ENCODE measurements around the gene TPM1. TPM values are rescaled to one million over a fixed set of nuclear protein-coding genes. Genes with fewer than 3 reads are reported as not detected.

Gene TPM1
- total and polyA plus RNA-seq, 9 of the 15 experiments (the other 6 are each of a cell fraction or from before 2014, with no cell fraction given): 8.1 to 53.9 (median 43.1) TPM

DNA sequence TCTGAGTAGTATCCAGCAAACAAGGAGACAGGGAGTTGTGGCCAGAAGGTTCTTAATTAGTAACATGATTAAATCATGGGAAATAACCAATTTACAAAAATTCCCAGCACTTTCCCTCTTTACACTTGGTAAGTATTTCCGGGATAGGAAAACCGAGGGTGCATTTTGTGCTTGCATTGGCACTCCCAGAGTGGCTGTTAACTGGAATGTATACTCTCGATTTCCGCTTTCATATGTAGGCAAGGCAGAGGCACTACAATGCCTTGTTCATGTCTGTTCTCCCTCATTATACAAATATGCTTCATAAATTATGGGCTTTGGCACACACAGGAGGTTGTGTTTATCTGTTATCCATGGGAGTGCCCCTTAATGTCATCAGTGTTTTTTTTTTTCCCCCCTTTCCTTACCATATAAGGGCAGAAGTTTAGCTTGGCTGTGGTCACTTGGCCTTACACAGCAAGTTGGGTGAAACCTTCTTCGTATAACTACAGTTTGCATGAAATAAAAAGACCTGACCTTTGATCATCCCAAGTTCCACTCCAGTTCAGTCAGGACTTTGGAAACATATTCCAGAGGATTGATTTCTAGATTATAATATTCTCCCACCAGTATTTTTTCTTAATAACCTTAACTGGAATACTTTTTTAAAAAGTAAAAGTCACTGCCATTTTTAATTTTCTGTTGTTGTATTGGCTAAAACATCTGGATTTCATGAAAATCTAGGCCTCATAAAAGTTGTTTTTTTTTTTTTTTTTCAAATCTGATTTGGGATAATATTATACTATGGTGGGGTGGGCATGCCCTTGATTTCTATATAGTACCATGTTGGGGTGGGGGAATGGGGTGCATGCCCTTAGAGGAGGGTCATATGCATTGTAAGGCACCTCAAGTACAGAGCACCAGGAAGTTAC, 8.9 kb downstream of the TPM1 start (continued):
- TF ChIP-seq PRDM10 (IDR thresholded peaks at IDR 0.05; ENCODE audit: partially characterized antibody) (peak; percentile 34), TFAM (CRISPR knock-in tag; conservative IDR thresholded peaks at IDR 0.05) (no peak), JUNB (CRISPR knock-in tag; conservative IDR thresholded peaks at IDR 0.05) (no peak), RUNX1 (IDR thresholded peaks at IDR 0.05; ENCODE audit: low read depth) (no peak), EP300 (IDR thresholded peaks at IDR 0.05; ENCODE audit: low read length) (peak; percentile 84), TCF3 (CRISPR knock-in tag; IDR thresholded peaks at IDR 0.05) (peak; percentile 63; the same call in 1 of the 2 replicates), HMG20A (CRISPR knock-in tag; conservative IDR thresholded peaks at IDR 0.05) (no peak), MYNN (IDR thresholded peaks at IDR 0.05) (no peak), MYNN (CRISPR knock-in tag; IDR thresholded peaks at IDR 0.05) (no peak), ZNF165 (CRISPR knock-in tag; IDR thresholded peaks at IDR 0.05; ENCODE audit: borderline replicate concordance) (no peak), GATAD2A (IDR thresholded peaks at IDR 0.05) (0 out of 2 replicates have a peak, but pooled peaks have one; percentile 15), RAD51 (IDR thresholded peaks at IDR 0.05; ENCODE audit: borderline replicate concordance, low read depth) (no peak), NFIC (IDR thresholded peaks at IDR 0.05) (peak; percentile 10; the same call in 1 of the 2 replicates), TRIM24 (IDR thresholded peaks at IDR 0.05) (peak in 1 of 2 experiments; percentile 31; a peak in 1 of 4 replicates), RBFOX2 (IDR thresholded peaks at IDR 0.05; ENCODE audit: low read depth, low read length) (peak; percentile 53; the same call in 1 of the 2 replicates), HMGN3 (IDR thresholded peaks at IDR 0.05; ENCODE audit: borderline replicate concordance, extremely low read depth, insufficient read length, low read depth, low read length) (no peak)
- TF ChIP-seq, protein P1, sequence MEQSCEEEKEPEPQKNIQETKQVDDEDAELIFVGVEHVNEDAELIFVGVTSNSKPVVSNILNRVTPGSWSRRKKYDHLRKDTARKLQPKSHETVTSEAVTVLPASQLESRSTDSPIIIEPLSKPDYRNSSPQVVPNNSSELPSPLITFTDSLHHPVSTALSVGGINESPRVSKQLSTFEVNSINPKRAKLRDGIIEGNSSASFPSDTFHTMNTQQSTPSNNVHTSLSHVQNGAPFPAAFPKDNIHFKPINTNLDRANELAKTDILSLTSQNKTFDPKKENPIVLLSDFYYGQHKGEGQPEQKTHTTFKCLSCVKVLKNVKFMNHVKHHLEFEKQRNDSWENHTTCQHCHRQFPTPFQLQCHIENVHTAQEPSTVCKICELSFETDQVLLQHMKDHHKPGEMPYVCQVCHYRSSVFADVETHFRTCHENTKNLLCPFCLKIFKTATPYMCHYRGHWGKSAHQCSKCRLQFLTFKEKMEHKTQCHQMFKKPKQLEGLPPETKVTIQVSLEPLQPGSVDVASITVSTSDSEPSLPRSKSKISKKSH (CRISPR knock-in tag; IDR thresholded peaks at IDR 0.05): no peak
- TF ChIP-seq, protein P2, sequence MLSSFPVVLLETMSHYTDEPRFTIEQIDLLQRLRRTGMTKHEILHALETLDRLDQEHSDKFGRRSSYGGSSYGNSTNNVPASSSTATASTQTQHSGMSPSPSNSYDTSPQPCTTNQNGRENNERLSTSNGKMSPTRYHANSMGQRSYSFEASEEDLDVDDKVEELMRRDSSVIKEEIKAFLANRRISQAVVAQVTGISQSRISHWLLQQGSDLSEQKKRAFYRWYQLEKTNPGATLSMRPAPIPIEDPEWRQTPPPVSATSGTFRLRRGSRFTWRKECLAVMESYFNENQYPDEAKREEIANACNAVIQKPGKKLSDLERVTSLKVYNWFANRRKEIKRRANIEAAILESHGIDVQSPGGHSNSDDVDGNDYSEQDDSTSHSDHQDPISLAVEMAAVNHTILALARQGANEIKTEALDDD (IDR thresholded peaks at IDR 0.05): peak; percentile 75; the same call in 1 of the 2 replicates
- TF ChIP-seq, protein P3, sequence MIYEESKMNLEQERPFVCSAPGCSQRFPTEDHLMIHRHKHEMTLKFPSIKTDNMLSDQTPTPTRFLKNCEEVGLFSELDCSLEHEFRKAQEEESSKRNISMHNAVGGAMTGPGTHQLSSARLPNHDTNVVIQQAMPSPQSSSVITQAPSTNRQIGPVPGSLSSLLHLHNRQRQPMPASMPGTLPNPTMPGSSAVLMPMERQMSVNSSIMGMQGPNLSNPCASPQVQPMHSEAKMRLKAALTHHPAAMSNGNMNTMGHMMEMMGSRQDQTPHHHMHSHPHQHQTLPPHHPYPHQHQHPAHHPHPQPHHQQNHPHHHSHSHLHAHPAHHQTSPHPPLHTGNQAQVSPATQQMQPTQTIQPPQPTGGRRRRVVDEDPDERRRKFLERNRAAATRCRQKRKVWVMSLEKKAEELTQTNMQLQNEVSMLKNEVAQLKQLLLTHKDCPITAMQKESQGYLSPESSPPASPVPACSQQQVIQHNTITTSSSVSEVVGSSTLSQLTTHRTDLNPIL (CRISPR knock-in tag; IDR thresholded peaks at IDR 0.05): no peak
